OCI-LY1 (cell line): ENCODE results near the gene PTPN3.

ENCODE experiments used
- EZH2 ChIP-seq: fragments of 200-600 bp; sonication (generic), shearing (Covaris generic); IDR thresholded peaks from 2 replicates; pipeline ENCODE4 v1.8.0; 2017; ENCODE audit warnings: borderline replicate concordance, mixed run types, mild to moderate bottlenecking, antibody characterized with exemption, low read length, moderate library complexity, mixed read lengths
- TF ChIP-seq, protein P1 (sequence below): fragments of 200-600 bp; sonication (generic), shearing (Covaris generic); IDR thresholded peaks from 2 replicates; pipeline ENCODE4 v1.5.1; 2017; ENCODE audit warnings: mild to moderate bottlenecking, antibody characterized with exemption, low read length, moderate library complexity, mixed read lengths

DNA sequence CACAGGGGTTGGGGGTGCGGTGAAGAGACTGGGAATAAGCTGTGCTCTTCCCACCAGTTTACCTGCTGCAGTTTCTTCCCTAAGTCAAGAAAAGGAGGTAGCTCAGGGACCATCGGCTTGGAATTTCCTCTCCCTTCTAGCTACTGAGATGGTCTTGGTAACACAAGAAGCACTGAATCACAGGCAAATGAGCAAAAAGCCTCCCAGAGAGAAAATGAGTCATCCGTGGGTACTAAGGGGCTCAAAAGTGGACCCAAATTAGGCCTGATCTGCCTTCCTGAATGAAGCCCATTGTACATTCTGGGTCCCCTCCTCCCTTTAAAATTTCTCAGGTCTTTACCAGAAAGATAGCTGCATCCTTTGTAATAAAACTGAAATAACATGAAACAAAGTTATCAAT, 49.9 kb downstream of the PTPN3 start:
- TF ChIP-seq, protein P1, sequence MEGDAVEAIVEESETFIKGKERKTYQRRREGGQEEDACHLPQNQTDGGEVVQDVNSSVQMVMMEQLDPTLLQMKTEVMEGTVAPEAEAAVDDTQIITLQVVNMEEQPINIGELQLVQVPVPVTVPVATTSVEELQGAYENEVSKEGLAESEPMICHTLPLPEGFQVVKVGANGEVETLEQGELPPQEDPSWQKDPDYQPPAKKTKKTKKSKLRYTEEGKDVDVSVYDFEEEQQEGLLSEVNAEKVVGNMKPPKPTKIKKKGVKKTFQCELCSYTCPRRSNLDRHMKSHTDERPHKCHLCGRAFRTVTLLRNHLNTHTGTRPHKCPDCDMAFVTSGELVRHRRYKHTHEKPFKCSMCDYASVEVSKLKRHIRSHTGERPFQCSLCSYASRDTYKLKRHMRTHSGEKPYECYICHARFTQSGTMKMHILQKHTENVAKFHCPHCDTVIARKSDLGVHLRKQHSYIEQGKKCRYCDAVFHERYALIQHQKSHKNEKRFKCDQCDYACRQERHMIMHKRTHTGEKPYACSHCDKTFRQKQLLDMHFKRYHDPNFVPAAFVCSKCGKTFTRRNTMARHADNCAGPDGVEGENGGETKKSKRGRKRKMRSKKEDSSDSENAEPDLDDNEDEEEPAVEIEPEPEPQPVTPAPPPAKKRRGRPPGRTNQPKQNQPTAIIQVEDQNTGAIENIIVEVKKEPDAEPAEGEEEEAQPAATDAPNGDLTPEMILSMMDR = no peak
- TF ChIP-seq EZH2 = no peak
